Suprapubic skin (tissue), 3 donors: ENCODE measurements around the gene POTEF.
"Not testable (repeated sequence)": the region's sequence is repeated elsewhere in the genome, so short reads cannot be mapped to it uniquely, and the experiment has no call there.

ENCODE experiments used
- EP300 ChIP-seq: sonication (generic); formaldehyde crosslinking; IDR thresholded peaks from one replicate; pipeline ENCODE4 v1.6.1; 2017; ENCODE audit warnings: antibody characterized with exemption
- POLR2A ChIP-seq, 2 donors: fragments of 450-650 bp; IDR thresholded peaks; one replicate each; pipeline ENCODE4 v1.6.1; 2017; ENCODE audit warnings: antibody characterized with exemption in 2 of 2, mild to moderate bottlenecking in 2 of 2, moderate library complexity in 2 of 2
- TF ChIP-seq, protein P1 (sequence below), 2 donors: fragments of 200-600 bp in 1 of 2; fragments of 450-650 bp in 1 of 2; sonication (generic) in 1 of 2; IDR thresholded peaks; one replicate each; pipeline ENCODE4 v1.5.1; 2016 to 2019; ENCODE audit warnings: antibody characterized with exemption in 2 of 2, mild to moderate bottlenecking in 1 of 2, moderate library complexity in 1 of 2

DNA sequence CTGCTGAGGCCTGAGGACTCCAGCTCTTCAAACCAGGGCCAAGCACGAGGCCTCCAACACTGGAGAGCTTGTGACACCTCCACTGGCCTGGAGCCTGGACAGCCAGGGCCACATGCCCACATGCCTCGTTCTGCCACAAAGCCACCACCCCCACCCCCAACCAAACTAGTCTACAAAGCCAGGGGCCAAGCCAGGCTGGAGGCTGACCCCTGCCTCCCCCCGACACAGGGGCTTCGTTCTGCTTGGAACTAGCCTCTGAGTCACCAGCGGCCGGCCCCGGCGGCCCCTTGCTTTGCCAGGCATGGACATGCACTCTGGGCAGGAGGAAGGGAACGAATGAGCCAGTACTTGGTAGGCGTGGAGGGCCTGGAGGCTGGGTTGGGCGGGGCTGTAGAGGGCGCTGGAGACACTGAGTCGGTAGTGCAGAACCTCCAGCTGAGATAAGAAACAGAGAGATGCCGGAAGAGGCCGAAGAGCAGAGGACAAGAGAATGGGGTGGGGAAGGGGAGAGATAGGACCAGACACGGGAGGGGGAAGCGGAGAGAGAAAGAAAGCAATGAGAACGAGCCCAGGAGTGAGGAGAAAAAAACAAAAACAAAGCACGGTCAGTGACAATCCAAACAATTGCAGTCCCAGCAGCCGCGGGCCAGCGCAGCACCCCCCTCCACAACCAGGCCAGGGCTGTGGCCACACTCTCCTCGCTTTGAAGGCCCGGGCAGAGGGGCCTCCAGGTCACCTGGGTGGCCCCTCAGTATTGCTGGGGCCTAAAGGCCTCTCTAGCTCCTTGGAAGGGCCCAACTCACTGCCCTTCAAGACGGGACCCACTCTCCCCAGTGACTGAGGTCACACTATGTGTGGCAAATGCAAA is 32.0 kb upstream of the POTEF start:
- TF ChIP-seq, protein P1, sequence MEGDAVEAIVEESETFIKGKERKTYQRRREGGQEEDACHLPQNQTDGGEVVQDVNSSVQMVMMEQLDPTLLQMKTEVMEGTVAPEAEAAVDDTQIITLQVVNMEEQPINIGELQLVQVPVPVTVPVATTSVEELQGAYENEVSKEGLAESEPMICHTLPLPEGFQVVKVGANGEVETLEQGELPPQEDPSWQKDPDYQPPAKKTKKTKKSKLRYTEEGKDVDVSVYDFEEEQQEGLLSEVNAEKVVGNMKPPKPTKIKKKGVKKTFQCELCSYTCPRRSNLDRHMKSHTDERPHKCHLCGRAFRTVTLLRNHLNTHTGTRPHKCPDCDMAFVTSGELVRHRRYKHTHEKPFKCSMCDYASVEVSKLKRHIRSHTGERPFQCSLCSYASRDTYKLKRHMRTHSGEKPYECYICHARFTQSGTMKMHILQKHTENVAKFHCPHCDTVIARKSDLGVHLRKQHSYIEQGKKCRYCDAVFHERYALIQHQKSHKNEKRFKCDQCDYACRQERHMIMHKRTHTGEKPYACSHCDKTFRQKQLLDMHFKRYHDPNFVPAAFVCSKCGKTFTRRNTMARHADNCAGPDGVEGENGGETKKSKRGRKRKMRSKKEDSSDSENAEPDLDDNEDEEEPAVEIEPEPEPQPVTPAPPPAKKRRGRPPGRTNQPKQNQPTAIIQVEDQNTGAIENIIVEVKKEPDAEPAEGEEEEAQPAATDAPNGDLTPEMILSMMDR (IDR thresholded peaks at IDR 0.05), result not testable (repeated sequence)
- TF ChIP-seq EP300; POLR2A (IDR thresholded peaks at IDR 0.05): not testable (repeated sequence)
